Astrocyte (in vitro differentiated cells and primary cell): ENCODE results near the gene IKZF2. TPM values are rescaled to one million over a fixed set of nuclear protein-coding genes. Genes with fewer than 3 reads are reported as not detected.
A peak's percentile ranks its signal among the peaks of the same experiment; 100 is the strongest.

Experiments used
- DNase-seq: peaks from one replicate; pipeline ENCODE4 v3.0.0-alpha.2; 2010; ENCODE audit warnings: low read depth
- FAIRE-seq: peaks from 2 replicates; lab custom pipeline; 2011; peaks lifted over from hg19 to GRCh38; lab: Jason Lieb, UNC
- H2AFZ ChIP-seq: 2 replicates; pipeline ENCODE4 v1.6.0; 2012; ENCODE audit warnings: low read depth, low read length, inconsistent platforms
- H3K27ac ChIP-seq: 2 replicates; pipeline ENCODE4 v1.5.1; 2011; ENCODE audit warnings: low read depth, low read length, inconsistent platforms
- H3K27me3 ChIP-seq: 2 replicates; pipeline ENCODE4 v1.6.0; 2011; ENCODE audit warnings: low read length, inconsistent platforms; ENCODE audit not compliant: insufficient read depth
- H3K36me3 ChIP-seq: 2 replicates; pipeline ENCODE4 v1.5.1; 2011; ENCODE audit warnings: low read length, inconsistent platforms; ENCODE audit not compliant: insufficient read depth
- H3K4me1 ChIP-seq: 2 replicates; pipeline ENCODE4 v1.5.1; 2011; ENCODE audit warnings: low read length, inconsistent platforms; ENCODE audit not compliant: insufficient read depth
- H3K4me2 ChIP-seq: 2 replicates; pipeline ENCODE4 v1.6.0; 2012; ENCODE audit warnings: low read length, inconsistent platforms
- H3K4me3 ChIP-seq: 2 replicates; pipeline ENCODE4 v1.5.1; 2011; ENCODE audit warnings: low read depth, mild to moderate bottlenecking, low read length, inconsistent platforms; ENCODE audit not compliant: insufficient read depth
- H3K79me2 ChIP-seq: 2 replicates; pipeline ENCODE4 v1.6.0; 2012; ENCODE audit warnings: mild to moderate bottlenecking, low read length, inconsistent platforms; ENCODE audit not compliant: insufficient read depth
- H3K9ac ChIP-seq: 2 replicates; pipeline ENCODE4 v1.6.0; 2012; ENCODE audit warnings: mild to moderate bottlenecking, low read length, inconsistent platforms
- H3K9me3 ChIP-seq: 2 replicates; pipeline ENCODE4 v1.5.1; 2012; ENCODE audit warnings: low read depth, mild to moderate bottlenecking, low read length, inconsistent platforms; ENCODE audit not compliant: insufficient read depth
- H4K20me1 ChIP-seq: 2 replicates; pipeline ENCODE4 v1.6.0; 2012; ENCODE audit warnings: low read length, inconsistent platforms; ENCODE audit not compliant: insufficient read depth
- H3K27ac Mint-ChIP-seq: one replicate; pipeline ENCODE4 v1.8.0; 2021; ENCODE audit warnings: mild to moderate bottlenecking, mixed read lengths; ENCODE audit not compliant: unreplicated experiment
- H3K27me3 Mint-ChIP-seq: one replicate; pipeline ENCODE4 v1.8.0; 2021; ENCODE audit warnings: low read depth, mixed read lengths; ENCODE audit not compliant: unreplicated experiment
- H3K36me3 Mint-ChIP-seq: one replicate; pipeline ENCODE4 v1.8.0; 2021; ENCODE audit warnings: low read depth, mixed read lengths; ENCODE audit not compliant: unreplicated experiment
- H3K4me1 Mint-ChIP-seq: one replicate; pipeline ENCODE4 v1.8.0; 2021; ENCODE audit warnings: low read depth, mixed read lengths; ENCODE audit not compliant: unreplicated experiment
- H3K4me3 Mint-ChIP-seq: one replicate; pipeline ENCODE4 v1.8.0; 2021; ENCODE audit warnings: mild to moderate bottlenecking, moderate library complexity, mixed read lengths; ENCODE audit not compliant: unreplicated experiment
- H3K9me3 Mint-ChIP-seq: one replicate; pipeline ENCODE4 v1.8.0; 2021; ENCODE audit warnings: mild to moderate bottlenecking, mixed read lengths; ENCODE audit not compliant: unreplicated experiment
- EZH2 ChIP-seq: IDR thresholded peaks from 2 replicates; pipeline ENCODE4 v1.6.1; 2012; ENCODE audit warnings: mild to moderate bottlenecking, low read length, inconsistent platforms; ENCODE audit not compliant: insufficient read depth
- total RNA-seq: library from RNA; stranded (reverse); gene quantifications from 2 replicates; pipeline ENCODE4 v1.2.1, GENCODE V29; 2021
- TF ChIP-seq, protein P1 (sequence below): IDR thresholded peaks from 2 replicates; pipeline ENCODE4 v1.5.1; 2011; ENCODE audit warnings: low read depth, mild to moderate bottlenecking, inconsistent platforms, low read length, moderate library complexity; ENCODE audit not compliant: insufficient read depth

IKZF2 gene
- total RNA-seq, 1 donor from 2014 or later, result 15.5 TPM

DNA sequence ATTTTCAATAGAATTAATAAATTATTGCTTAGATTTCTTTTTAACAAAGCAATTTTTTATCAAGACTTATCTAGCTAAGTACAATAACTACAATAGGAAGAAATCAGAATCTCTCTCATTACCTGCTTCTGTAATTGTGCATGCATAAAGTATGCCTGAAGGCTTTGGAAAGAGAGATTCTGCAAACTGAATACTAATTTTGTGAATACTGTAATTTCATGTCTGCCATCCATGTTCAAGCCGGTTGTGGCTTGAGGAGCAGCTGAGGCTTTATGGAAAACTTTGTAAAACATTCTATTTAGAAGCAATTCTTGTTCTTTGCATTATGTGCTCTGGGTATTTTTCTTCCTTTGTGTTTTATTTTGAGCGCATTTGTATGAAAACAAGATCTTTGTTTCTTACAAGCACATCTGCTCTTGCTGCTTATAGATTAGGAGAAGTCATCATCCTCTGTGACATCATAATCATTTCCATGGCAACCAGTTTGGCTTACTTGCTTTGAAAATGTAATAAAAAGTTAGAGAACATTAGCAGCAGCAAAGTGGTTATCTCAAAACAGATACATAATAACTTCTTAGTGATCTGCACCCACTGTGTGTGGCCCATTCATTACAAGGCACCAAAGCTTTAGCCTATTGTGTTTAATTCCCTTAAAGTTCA is 16.0 kb upstream of the IKZF2 start:
- no peaks in the 10 kb centered on the region for H3K36me3 ChIP-seq
- DNase-seq (no peak), FAIRE-seq (no peak)
- Mint-ChIP-seq H3K4me1 (peaks cover 6% of the 10 kb centered on the region), H3K27me3 (no peaks in the 10 kb centered on the region), H3K27ac (no peak overlapping the region), H3K36me3 (no peaks in the 10 kb centered on the region), H3K4me3 (no peak overlapping the region), H3K9me3 (no peaks in the 10 kb centered on the region)
- H3K4me2 ChIP-seq, result no peak overlapping the region
- no peak overlapping the region for H3K4me3 ChIP-seq
- TF ChIP-seq, protein P1, sequence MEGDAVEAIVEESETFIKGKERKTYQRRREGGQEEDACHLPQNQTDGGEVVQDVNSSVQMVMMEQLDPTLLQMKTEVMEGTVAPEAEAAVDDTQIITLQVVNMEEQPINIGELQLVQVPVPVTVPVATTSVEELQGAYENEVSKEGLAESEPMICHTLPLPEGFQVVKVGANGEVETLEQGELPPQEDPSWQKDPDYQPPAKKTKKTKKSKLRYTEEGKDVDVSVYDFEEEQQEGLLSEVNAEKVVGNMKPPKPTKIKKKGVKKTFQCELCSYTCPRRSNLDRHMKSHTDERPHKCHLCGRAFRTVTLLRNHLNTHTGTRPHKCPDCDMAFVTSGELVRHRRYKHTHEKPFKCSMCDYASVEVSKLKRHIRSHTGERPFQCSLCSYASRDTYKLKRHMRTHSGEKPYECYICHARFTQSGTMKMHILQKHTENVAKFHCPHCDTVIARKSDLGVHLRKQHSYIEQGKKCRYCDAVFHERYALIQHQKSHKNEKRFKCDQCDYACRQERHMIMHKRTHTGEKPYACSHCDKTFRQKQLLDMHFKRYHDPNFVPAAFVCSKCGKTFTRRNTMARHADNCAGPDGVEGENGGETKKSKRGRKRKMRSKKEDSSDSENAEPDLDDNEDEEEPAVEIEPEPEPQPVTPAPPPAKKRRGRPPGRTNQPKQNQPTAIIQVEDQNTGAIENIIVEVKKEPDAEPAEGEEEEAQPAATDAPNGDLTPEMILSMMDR, result no peak
- TF ChIP-seq EZH2, result no peak
- H3K79me2 ChIP-seq, result no peaks in the 10 kb centered on the region
- no peak overlapping the region for H3K9ac ChIP-seq
- peaks cover 5% of the 10 kb centered on the region for H3K4me1 ChIP-seq
- no peak overlapping the region for H2AFZ ChIP-seq
- no peaks in the 10 kb centered on the region for H3K27me3 ChIP-seq
- no peaks in the 10 kb centered on the region for H4K20me1 ChIP-seq
- no peak overlapping the region for H3K27ac ChIP-seq
- H3K9me3 ChIP-seq, result no peaks in the 10 kb centered on the region

DNA sequence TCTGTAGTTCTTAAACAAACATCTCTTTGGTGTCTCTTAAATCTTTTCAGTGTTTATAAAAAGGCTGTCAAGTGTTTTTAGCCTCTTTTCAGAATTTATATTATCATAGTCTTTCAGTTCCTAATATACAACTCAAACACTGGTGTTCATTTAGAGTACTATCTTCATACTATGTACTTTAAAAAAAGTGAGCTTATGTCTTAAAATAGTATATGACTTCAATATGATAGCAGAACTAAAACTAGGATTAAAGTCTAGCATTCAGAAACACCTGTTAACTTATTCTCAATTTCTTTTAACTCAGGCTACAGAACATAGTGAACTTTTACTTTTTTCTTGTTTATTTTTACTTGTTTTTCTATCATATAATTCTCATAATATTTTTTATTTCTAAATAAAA is 14.7 kb upstream of the IKZF2 start:
- H3K4me3 ChIP-seq, result no peak overlapping the region
- no peaks in the 10 kb centered on the region for H3K27me3 ChIP-seq
- no peaks in the 10 kb centered on the region for H3K36me3 ChIP-seq
- Mint-ChIP-seq H3K4me1 (peaks cover 13% of the 10 kb centered on the region), H3K36me3 (no peaks in the 10 kb centered on the region), H3K9me3 (no peaks in the 10 kb centered on the region), H3K27me3 (no peaks in the 10 kb centered on the region), H3K27ac (no peak overlapping the region), H3K4me3 (no peak overlapping the region)
- no peaks in the 10 kb centered on the region for H4K20me1 ChIP-seq
- H3K4me1 ChIP-seq, result peaks cover 14% of the 10 kb centered on the region
- no peak for TF ChIP-seq EZH2
- TF ChIP-seq, protein P1, result no peak
- no peak for DNase-seq
- no peaks in the 10 kb centered on the region for H3K79me2 ChIP-seq
- H3K4me2 ChIP-seq, result no peak overlapping the region
- H3K9ac ChIP-seq, result no peak overlapping the region
- H3K27ac ChIP-seq, result no peak overlapping the region
- no peaks in the 10 kb centered on the region for H3K9me3 ChIP-seq
- FAIRE-seq, result no peak
- no peak overlapping the region for H2AFZ ChIP-seq

DNA sequence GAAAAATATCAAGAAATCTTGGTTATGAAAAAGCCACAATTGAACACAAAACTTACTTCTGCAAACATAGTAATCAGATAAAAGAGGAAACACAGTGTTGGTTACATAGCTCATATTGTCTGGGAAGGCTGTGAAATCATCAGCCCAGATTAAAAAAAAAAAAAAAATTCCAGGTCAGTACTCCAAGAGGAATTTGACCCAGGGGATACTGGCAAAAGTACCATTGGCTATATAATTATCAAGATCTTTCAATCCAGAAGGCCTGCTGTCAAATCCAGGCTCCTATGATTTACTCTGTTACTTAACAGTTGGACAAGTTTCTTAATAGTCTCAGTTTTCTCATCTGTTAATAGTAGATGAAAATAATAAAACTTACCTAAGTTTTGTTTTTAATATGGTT is 12.9 kb upstream of the IKZF2 start:
- no peak for DNase-seq
- Histone ChIP-seq H3K27me3 (no peaks in the 10 kb centered on the region), H3K36me3 (no peaks in the 10 kb centered on the region), H4K20me1 (no peaks in the 10 kb centered on the region), H2AFZ (no peak overlapping the region), H3K4me2 (no peak overlapping the region), H3K4me1 (peaks cover 14% of the 10 kb centered on the region), H3K9me3 (no peaks in the 10 kb centered on the region), H3K27ac (no peak overlapping the region), H3K9ac (no peak overlapping the region), H3K79me2 (no peaks in the 10 kb centered on the region), H3K4me3 (no peak overlapping the region)
- no peaks in the 10 kb centered on the region for H3K9me3 Mint-ChIP-seq
- no peaks in the 10 kb centered on the region for H3K36me3 Mint-ChIP-seq
- H3K4me3 Mint-ChIP-seq, result no peak overlapping the region
- H3K27me3 Mint-ChIP-seq, result no peaks in the 10 kb centered on the region
- H3K27ac Mint-ChIP-seq, result no peak overlapping the region
- H3K4me1 Mint-ChIP-seq, result peaks cover 13% of the 10 kb centered on the region
- TF ChIP-seq, protein P1, result no peak
- TF ChIP-seq EZH2, result no peak
- peak; percentile 37 for FAIRE-seq
